Fibroblast of the conjunctiva (primary cell): ENCODE data around the gene TSPAN18.

Experiments
- DNase-seq: peaks from one replicate; pipeline ENCODE4 v3.0.0-alpha.2; 2010; ENCODE audit warnings: low read depth

Gene TSPAN18

GRCh38 chr11:44711113-44711786 lies 15.5 kb upstream of the TSPAN18 start:
- no peak for DNase-seq

GRCh38 chr11:44711787-44712608 lies 14.8 kb upstream of the TSPAN18 start:
- no peak for DNase-seq

- no peak for DNase-seq
Measured at GRCh38 chr11:44713022-44713421, 13.7 kb upstream of the TSPAN18 start.

- DNase-seq, result no peak
Measured at GRCh38 chr11:44716256-44716655, 10.5 kb upstream of the TSPAN18 start.

GRCh38 chr11:44718057-44718456 lies 8.7 kb upstream of the TSPAN18 start:
- DNase-seq, result no peak

- no peak for DNase-seq
Measured at GRCh38 chr11:44718612-44719390, 8.0 kb upstream of the TSPAN18 start.

- no peak for DNase-seq
Measured at GRCh38 chr11:44725016-44725685, 1.6 kb upstream of the TSPAN18 start.

- no peak for DNase-seq
Measured at GRCh38 chr11:44725757-44726282, 942 bp upstream of the TSPAN18 start.

GRCh38 chr11:44727114-44727372 lies 281 bp downstream of the TSPAN18 start:
- DNase-seq, result no peak

- DNase-seq, result no peak
Measured at GRCh38 chr11:44727373-44728287, 868 bp downstream of the TSPAN18 start.

GRCh38 chr11:44728491-44728910 lies 1.7 kb downstream of the TSPAN18 start:
- DNase-seq, result no peak

GRCh38 chr11:44729063-44729462 lies 2.3 kb downstream of the TSPAN18 start:
- DNase-seq, result no peak

GRCh38 chr11:44729713-44730112 lies 3.0 kb downstream of the TSPAN18 start:
- no peak for DNase-seq

GRCh38 chr11:44730775-44731174 lies 4.0 kb downstream of the TSPAN18 start:
- DNase-seq, result no peak

- no peak for DNase-seq
Measured at GRCh38 chr11:44731685-44732430, 5.1 kb downstream of the TSPAN18 start.

GRCh38 chr11:44732564-44732963 lies 5.8 kb downstream of the TSPAN18 start:
- DNase-seq, result no peak

- DNase-seq, result no peak
Measured at GRCh38 chr11:44733877-44734276, 7.1 kb downstream of the TSPAN18 start.

GRCh38 chr11:44734843-44735381 lies 8.2 kb downstream of the TSPAN18 start:
- DNase-seq, result no peak

GRCh38 chr11:44736791-44737190 lies 10.0 kb downstream of the TSPAN18 start:
- DNase-seq, result no peak
